Adrenal gland (tissue), 5 donors: Measurements from ENCODE around the gene ABL1.

ENCODE experiments used
- POLR2A ChIP-seq, 2 donors: fragments of 450-650 bp; IDR thresholded peaks; one replicate each; pipeline ENCODE4 v1.6.1; 2017; ENCODE audit warnings: antibody characterized with exemption in 2 of 2, mild to moderate bottlenecking in 2 of 2, moderate library complexity in 1 of 2
- TF ChIP-seq, protein P1 (sequence below), 6 experiments: fragments of 450-650 bp in 4 of 6; fragments of 200-600 bp in 2 of 6; sonication (generic) in 1 of 6; IDR thresholded peaks; 1 replicate in 5 of 6; 2 replicates in 1 of 6; pipeline versions ENCODE4 v1.5.1 to v1.8.0; 2016 to 2021; ENCODE audit warnings: antibody characterized with exemption in 6 of 6, mild to moderate bottlenecking in 2 of 6, moderate library complexity in 1 of 6
- donor health status: DM: no; HTN: no; CAD: no.

DNA sequence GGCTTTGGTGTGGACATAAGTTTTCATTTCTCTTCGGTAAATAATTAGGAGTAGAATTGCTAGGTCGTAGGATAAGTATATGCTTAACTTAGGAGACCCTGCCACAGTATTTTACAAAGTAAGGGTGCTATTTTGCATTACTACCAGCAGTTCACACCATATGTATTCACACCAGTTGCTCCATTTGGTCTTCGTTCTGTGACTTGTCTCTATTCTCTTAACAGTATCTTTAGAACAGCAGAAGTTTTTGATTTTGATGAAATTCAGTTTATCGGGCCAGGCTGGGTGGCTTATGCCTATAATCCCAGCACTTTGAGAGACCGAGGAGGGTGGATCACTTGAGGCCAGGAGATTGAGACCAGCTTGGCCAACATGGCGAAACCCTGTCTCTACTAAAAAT, 17.1 kb upstream of the ABL1 start:
- no peak for TF ChIP-seq POLR2A (IDR thresholded peaks at IDR 0.05)
- TF ChIP-seq, protein P1, sequence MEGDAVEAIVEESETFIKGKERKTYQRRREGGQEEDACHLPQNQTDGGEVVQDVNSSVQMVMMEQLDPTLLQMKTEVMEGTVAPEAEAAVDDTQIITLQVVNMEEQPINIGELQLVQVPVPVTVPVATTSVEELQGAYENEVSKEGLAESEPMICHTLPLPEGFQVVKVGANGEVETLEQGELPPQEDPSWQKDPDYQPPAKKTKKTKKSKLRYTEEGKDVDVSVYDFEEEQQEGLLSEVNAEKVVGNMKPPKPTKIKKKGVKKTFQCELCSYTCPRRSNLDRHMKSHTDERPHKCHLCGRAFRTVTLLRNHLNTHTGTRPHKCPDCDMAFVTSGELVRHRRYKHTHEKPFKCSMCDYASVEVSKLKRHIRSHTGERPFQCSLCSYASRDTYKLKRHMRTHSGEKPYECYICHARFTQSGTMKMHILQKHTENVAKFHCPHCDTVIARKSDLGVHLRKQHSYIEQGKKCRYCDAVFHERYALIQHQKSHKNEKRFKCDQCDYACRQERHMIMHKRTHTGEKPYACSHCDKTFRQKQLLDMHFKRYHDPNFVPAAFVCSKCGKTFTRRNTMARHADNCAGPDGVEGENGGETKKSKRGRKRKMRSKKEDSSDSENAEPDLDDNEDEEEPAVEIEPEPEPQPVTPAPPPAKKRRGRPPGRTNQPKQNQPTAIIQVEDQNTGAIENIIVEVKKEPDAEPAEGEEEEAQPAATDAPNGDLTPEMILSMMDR (IDR thresholded peaks at IDR 0.05) = no peak
